Endothelial cell of umbilical vein (primary cell): ENCODE data around the gene UBTD1.

ENCODE experiments used
- CTCF ChIP-seq, 2 donors: IDR thresholded peaks; 1 replicate in 1 of 2; 2 replicates in 1 of 2; pipeline ENCODE4 v1.5.1; 2011; ENCODE audit warnings: low read length in 2 of 2, mild to moderate bottlenecking in 2 of 2, moderate library complexity in 2 of 2, control low read depth in 1 of 2, inconsistent platforms in 1 of 2, low read depth in 1 of 2; ENCODE audit not compliant: insufficient read depth in 1 of 2; ENCODE audit errors: extremely low read depth in 1 of 2
- EZH2 ChIP-seq: IDR thresholded peaks from 2 replicates; pipeline ENCODE4 v1.6.1; 2012; ENCODE audit warnings: borderline replicate concordance, low read depth, mild to moderate bottlenecking, moderate library complexity, low read length, inconsistent platforms; ENCODE audit not compliant: severe bottlenecking
- MAX ChIP-seq: IDR thresholded peaks from 2 replicates; pipeline ENCODE4 v1.6.1; 2011; ENCODE audit not compliant: insufficient read depth, insufficient read length
- POLR2A ChIP-seq: IDR thresholded peaks from 2 replicates; pipeline ENCODE4 v1.6.1; 2012; ENCODE audit warnings: low read depth, mild to moderate bottlenecking, control low read depth, low read length
- POLR2AphosphoS5 ChIP-seq: IDR thresholded peaks from 2 replicates; pipeline ENCODE4 v1.6.1; 2012; ENCODE audit warnings: low read depth, mild to moderate bottlenecking, control low read depth, low read length, moderate library complexity; ENCODE audit not compliant: insufficient read depth

GRCh38 chr10:97520978-97521761, 22.4 kb downstream of the UBTD1 start:
- TF ChIP-seq POLR2A (no peak), CTCF (IDR thresholded peaks at IDR 0.05; ENCODE audit: extremely low read depth in 1 of 2, insufficient read depth in 1 of 2, low read depth in 1 of 2, low read length in 2 of 2) (no peak), MAX (no peak), POLR2AphosphoS5 (no peak), EZH2 (no peak)
